SJCRH30 (cell line): ENCODE results near the gene DNAH2. TPM values are rescaled to one million over a fixed set of nuclear protein-coding genes. Genes with fewer than 3 reads are reported as not detected.

ENCODE experiments used
- DNase-seq, 2 experiments: peaks; one replicate each; pipeline ENCODE4 v3.0.0-alpha.2; 2015 to 2020
- H3K27ac ChIP-seq: fragments of 250-450 bp; sonication (Bioruptor Pico); 2 replicates; pipeline ENCODE4 v1.5.1; 2020; ENCODE audit warnings: mild to moderate bottlenecking, moderate library complexity
- H3K27me3 ChIP-seq: fragments of 250-450 bp; sonication (Bioruptor Pico); 2 replicates; pipeline ENCODE4 v1.5.1; 2020; ENCODE audit warnings: mild to moderate bottlenecking, moderate library complexity
- H3K36me3 ChIP-seq: fragments of 250-450 bp; sonication (Bioruptor Pico); 2 replicates; pipeline ENCODE4 v1.5.1; 2020; ENCODE audit warnings: mild to moderate bottlenecking, moderate library complexity
- H3K4me1 ChIP-seq: fragments of 250-450 bp; sonication (Bioruptor Pico); 2 replicates; pipeline ENCODE4 v1.5.1; 2020; ENCODE audit warnings: mild to moderate bottlenecking, moderate library complexity
- H3K4me3 ChIP-seq: fragments of 250-450 bp; sonication (Bioruptor Pico); 2 replicates; pipeline ENCODE4 v1.5.1; 2020; ENCODE audit warnings: mild to moderate bottlenecking, moderate library complexity
- H3K9me3 ChIP-seq: fragments of 250-450 bp; sonication (Bioruptor Pico); replicated peaks from 2 replicates; pipeline ENCODE4 v1.5.1; 2020; ENCODE audit warnings: mild to moderate bottlenecking, moderate library complexity
- total RNA-seq: library from RNA; depleted of rRNA; stranded (reverse); fragments of >200 nt; shearing (Covaris generic); gene quantifications from 2 replicates; pipeline ENCODE4 v1.2.3, GENCODE V29; 2014

Gene DNAH2
- total RNA-seq, 1 experiment from 2014 or later, result not detected

DNA sequence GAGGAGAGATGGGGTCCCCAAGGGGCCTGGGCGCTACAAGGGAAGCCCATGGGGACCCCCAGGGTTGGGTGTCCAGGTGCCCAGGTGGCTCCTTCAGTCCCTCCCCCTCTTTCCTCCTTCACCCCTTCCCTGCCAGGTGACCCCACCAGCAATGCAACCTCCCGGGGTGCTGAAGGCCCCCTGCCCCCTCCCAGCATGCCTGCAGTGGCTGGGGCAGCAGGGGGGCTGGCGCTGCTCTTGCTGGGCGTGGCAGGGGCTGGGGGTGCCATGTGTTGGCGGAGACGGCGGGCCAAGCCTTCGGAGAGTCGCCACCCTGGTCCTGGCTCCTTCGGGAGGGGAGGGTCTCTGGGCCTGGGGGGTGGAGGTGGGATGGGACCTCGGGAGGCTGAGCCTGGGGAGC is 8.5 kb upstream of the DNAH2 start:
- no peaks in the 10 kb centered on the region for H3K9me3 ChIP-seq
- no peak for DNase-seq
- H3K4me1 ChIP-seq, result no peaks in the 10 kb centered on the region
- no peaks in the 10 kb centered on the region for H3K27me3 ChIP-seq
- no peaks in the 10 kb centered on the region for H3K36me3 ChIP-seq
- no peak overlapping the region for H3K27ac ChIP-seq
- no peak overlapping the region for H3K4me3 ChIP-seq

- DNase-seq, result no peak
- H3K36me3 ChIP-seq, result no peaks in the 10 kb centered on the region
- no peaks in the 10 kb centered on the region for H3K4me1 ChIP-seq
- no peaks in the 10 kb centered on the region for H3K9me3 ChIP-seq
- no peak overlapping the region for H3K27ac ChIP-seq
- no peaks in the 10 kb centered on the region for H3K27me3 ChIP-seq
- no peak overlapping the region for H3K4me3 ChIP-seq
These were observed 7.2 kb upstream of the DNAH2 start for GRCh38 chr17:7710301-7710700.

DNA sequence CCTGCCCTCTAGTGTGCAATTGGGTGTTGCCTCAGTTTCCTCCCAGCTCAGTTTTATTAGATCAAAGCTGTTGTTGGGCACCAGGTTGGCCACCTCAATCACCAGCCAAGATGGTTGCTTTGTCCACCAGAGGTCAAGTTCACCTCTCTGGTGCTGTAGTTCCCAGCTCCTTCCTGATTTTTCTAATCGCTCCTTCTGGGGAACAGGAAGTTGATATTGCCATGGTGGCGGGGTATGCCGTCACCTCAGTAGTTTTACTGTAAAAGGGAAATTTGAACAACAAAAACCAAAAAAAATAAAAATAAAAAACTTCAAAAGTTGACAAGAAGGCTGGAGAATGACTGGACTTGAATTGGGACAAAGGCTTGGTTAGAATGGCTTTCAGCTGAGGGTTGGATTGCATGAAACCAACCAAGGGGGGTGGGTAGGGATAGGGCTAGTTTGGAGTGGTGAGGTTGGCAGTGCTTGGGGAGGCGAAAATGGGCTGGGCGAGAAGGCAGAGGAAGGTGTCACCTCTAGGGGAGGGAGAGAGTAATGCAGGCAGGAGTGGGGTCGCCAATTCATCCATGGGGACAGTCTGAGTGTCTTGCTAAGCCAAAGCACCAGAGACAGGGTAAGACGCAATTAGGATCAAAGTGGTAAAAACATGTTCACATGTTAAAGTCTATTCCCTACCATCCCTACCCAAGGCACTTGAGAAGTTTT is 6.3 kb upstream of the DNAH2 start:
- Histone ChIP-seq H3K4me3 (no peak overlapping the region), H3K9me3 (no peaks in the 10 kb centered on the region), H3K36me3 (no peaks in the 10 kb centered on the region), H3K4me1 (no peaks in the 10 kb centered on the region), H3K27me3 (0 out of 2 replicates have a peak, but pooled peaks cover 3% of the 10 kb centered on the region), H3K27ac (no peak overlapping the region)
- no peak for DNase-seq

DNA sequence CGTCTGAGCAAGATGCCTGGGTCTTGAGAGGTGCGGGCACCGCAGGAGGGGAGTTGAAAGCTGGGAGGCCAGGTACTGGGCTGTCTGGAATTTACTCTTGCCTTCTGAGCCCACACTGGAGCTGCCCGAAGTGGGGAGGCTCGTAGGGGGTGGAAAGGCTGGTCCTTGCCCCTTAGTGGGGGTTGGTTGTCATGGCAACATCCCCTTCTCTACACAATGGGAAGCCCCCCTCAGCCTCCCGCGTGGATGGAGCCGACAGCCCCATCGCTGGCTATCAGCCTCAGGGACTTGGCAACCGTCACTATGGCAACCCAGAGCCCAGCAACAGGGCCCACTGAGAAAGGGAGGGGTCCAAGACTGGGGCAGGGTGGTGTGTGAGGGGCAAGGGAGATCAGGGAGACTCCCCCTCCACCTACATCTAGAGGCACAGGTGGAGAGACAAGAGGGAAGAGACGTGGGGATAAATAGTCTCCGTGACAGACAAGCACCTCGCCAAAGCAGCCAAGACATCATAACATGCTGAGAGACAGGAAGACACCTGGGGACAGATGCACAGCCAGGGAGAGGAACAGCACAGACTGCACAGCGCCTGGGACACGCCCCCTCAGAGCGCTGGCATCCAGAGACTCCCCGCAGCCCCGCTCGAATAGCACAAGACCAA is 5.3 kb upstream of the DNAH2 start:
- Histone ChIP-seq H3K36me3 (no peaks in the 10 kb centered on the region), H3K4me1 (no peaks in the 10 kb centered on the region), H3K27me3 (0 out of 2 replicates have a peak, but pooled peaks cover 3% of the 10 kb centered on the region), H3K27ac (no peak overlapping the region), H3K4me3 (no peak overlapping the region), H3K9me3 (no peaks in the 10 kb centered on the region)
- DNase-seq, result no peak

DNA sequence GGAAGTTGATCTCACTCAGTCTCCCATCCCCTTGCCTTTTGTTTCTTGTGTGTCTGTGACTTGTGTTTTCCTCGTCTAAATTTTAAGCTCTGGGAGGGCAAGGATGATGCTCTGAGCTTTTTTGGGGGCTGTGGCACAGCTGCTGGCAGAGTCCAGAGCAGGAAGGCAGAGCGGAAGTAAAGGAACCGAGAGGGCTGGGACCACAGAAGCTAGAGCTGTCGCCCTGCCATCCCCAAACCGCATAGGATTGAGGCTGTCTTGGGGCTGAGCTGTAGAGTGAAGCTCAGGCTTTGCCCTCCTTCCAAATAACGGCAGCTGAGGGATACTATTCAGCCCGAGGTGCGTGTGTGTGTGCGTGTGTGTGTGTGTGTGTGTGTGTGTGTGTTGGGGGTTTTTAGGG is 3.8 kb upstream of the DNAH2 start:
- H3K9me3 ChIP-seq, result no peaks in the 10 kb centered on the region
- DNase-seq, result peak in 1 of 2 experiments; percentile 22
- H3K36me3 ChIP-seq, result no peaks in the 10 kb centered on the region
- no peak overlapping the region for H3K27ac ChIP-seq
- 0 out of 2 replicates have a peak, but pooled peaks cover 3% of the 10 kb centered on the region for H3K27me3 ChIP-seq
- H3K4me3 ChIP-seq, result no peak overlapping the region
- 0 out of 2 replicates have a peak, but pooled peaks cover 3% of the 10 kb centered on the region for H3K4me1 ChIP-seq

DNA sequence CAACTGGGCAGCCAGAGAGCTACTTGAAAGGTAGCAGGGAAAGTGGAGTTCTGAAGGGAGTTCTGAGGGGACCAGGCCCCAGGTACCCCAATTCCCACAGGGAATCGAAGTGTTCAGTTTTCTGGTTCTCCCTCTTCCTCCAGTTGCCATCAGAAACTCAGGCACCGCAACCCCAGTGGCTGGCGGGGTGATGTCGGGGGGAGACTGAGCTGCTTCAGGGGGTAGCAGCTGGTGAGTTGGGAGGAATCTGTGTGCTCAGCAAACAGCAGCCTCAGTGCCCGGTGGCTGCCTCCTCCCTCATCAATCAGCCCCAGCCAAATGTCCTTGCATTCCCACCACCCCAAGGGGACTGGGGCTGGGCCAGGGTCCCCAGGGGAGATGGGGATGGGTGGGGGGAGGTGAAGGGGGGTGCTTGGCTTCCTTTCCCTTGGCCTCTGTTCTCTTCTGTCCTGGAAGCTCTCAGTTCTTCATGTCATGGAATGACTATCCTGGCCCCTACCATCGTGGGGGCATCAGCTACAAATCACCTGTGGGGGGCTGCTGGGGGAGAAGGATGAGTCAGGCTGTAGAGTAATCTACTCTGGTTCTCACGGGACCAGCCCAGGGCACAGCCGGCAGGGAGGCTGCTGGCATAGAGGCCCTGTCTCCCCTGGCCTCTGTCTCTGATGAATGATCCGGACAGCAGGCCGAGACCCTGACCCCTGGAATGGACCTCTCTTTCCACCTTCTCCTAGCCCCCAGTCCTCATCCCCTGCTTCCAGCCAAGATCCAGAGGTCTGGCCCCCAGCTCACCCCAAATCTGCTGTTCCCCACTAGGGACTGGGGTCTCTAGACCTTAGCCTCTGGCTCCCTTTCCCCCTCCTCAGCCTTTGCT is 2.6 kb upstream of the DNAH2 start:
- 0 out of 2 replicates have a peak, but pooled peaks cover 3% of the 10 kb centered on the region for H3K27me3 ChIP-seq
- no peak overlapping the region for H3K4me3 ChIP-seq

DNA sequence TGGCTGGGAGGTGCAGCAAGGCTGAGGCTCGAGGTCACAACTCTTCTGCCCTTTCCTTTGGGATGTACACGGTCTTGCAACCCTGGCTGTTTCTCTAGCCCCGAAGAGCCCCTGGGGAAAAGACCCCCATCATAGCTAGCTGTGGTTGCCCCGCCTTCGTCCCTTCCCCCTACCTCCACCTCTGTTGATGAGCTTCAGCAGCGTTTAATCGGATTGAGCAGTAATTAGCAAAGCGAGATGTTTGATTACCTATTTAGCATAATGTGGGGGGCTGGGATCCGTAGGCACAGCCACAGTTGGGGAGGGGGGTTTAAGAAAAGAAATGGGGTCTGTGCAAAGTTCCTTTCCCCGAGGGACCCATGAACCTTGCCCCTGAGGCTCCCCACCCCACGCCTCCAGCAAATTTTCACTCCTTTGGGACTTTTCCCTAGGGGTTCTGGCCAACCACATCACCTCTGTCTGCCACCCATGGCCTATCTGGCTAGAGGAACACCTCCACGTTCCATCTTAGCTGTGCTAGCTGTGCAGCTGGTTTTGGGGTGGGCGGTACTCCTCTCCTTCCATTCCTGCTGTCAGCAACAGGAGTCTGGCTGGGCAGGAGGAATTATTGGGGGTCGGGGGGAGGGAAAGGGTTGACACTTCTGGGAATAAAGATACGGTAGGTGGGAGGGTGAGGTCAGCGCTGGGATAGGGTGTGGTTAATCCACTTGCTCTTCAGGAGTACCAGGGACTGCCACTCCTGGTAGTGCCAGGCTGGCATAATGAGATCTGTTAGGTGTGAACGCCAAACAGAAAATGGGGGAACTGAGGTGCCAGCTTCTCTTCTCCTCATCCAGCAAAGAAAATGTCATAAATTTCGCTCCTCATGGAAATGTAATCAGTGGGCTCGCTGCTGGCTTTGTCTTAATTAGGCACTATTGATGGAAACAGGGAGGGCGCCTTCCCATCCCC is 1.3 kb upstream of the DNAH2 start:
- 0 out of 2 replicates have a peak, but pooled peaks cover 3% of the 10 kb centered on the region for H3K4me1 ChIP-seq
- peak overlapping the region; percentile 70 for H3K4me3 ChIP-seq
- H3K27ac ChIP-seq, result no peak overlapping the region
- H3K27me3 ChIP-seq, result 0 out of 2 replicates have a peak, but pooled peaks cover 3% of the 10 kb centered on the region
- no peaks in the 10 kb centered on the region for H3K9me3 ChIP-seq
- H3K36me3 ChIP-seq, result no peaks in the 10 kb centered on the region
- no peak for DNase-seq

More for the DNA sequence above, 2.6 kb upstream of the DNAH2 start:
- Histone ChIP-seq H3K9me3 (no peaks in the 10 kb centered on the region), H3K36me3 (no peaks in the 10 kb centered on the region), H3K27ac (no peak overlapping the region), H3K4me1 (0 out of 2 replicates have a peak, but pooled peaks cover 3% of the 10 kb centered on the region)
- no peak for DNase-seq

DNA sequence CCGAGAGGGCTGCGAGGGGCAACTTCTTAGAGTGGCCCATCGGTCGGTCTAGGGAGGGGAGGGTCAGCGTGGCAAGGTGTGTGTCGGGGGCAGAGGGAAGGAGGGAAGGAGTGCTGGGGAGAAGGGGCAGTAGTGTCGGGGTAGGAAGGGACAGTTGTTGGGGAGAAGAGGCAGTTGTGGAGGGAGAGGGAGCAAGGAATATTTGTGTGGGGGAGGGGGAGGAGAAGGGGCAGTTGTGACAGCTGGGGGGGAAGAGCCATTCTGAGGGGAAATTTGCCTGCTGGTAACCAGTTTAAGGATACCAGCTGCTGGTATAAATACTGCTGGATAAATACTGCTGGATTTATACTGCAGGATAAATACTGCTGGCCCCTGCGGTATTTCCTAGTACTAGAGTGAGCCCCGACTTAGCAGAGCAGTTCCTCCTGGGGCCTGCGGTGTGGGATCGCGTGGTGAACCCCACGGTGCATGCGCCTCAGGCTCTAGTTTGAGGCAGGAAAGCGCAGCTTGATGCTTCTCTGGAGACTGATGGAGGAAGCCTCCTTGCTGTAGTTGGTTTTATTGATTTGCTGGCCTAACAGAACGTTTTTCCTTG is 309 bp downstream of the DNAH2 start:
- Histone ChIP-seq H3K27me3 (0 out of 2 replicates have a peak, but pooled peaks cover 3% of the 10 kb centered on the region), H3K4me1 (0 out of 2 replicates have a peak, but pooled peaks cover 3% of the 10 kb centered on the region), H3K4me3 (peak overlapping the region; percentile 70), H3K27ac (no peak overlapping the region), H3K9me3 (no peaks in the 10 kb centered on the region), H3K36me3 (no peaks in the 10 kb centered on the region)
- DNase-seq, result no peak

DNA sequence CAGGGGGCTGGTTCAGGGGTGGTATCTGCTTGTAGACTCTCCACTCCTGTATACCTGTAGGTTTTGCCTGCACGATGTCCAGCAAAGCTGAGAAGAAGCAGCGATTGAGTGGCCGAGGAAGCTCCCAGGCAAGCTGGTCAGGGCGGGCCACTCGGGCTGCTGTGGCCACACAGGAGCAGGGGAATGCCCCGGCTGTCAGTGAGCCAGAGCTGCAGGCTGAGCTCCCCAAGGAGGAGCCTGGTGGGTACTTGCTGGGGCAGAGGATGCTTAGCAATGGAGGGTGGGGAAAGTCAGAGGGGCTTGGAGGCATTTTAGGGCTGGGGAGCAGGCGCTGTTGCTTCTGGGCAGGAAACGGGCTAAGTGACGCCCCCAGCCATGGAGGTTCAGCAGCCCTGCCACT is 2.1 kb downstream of the DNAH2 start:
- Histone ChIP-seq H3K4me3 (no peak overlapping the region), H3K4me1 (0 out of 2 replicates have a peak, but pooled peaks cover 3% of the 10 kb centered on the region), H3K36me3 (no peaks in the 10 kb centered on the region), H3K9me3 (no peaks in the 10 kb centered on the region), H3K27ac (no peak overlapping the region), H3K27me3 (0 out of 2 replicates have a peak, but pooled peaks cover 3% of the 10 kb centered on the region)
- no peak for DNase-seq

- Histone ChIP-seq H3K9me3 (no peaks in the 10 kb centered on the region), H3K27ac (no peak overlapping the region), H3K36me3 (no peaks in the 10 kb centered on the region), H3K4me1 (0 out of 2 replicates have a peak, but pooled peaks cover 3% of the 10 kb centered on the region), H3K4me3 (no peak overlapping the region), H3K27me3 (0 out of 2 replicates have a peak, but pooled peaks cover 3% of the 10 kb centered on the region)
- DNase-seq, result peak; percentile 27 to 38
These were observed 2.6 kb downstream of the DNAH2 start for GRCh38 chr17:7720125-7720524.

- DNase-seq, result no peak
These were observed 4.1 kb downstream of the DNAH2 start for GRCh38 chr17:7721612-7722011.

GRCh38 chr17:7727886-7728285 is 10.3 kb downstream of the DNAH2 start:
- no peak for DNase-seq
- Histone ChIP-seq H3K9me3 (no peaks in the 10 kb centered on the region), H3K27me3 (no peaks in the 10 kb centered on the region), H3K4me3 (no peak overlapping the region), H3K4me1 (no peaks in the 10 kb centered on the region), H3K36me3 (no peaks in the 10 kb centered on the region), H3K27ac (no peak overlapping the region)

More at GRCh38 chr17:7721612-7722011, 4.1 kb downstream of the DNAH2 start:
- H3K9me3 ChIP-seq, result no peaks in the 10 kb centered on the region
- H3K27ac ChIP-seq, result no peak overlapping the region
- no peaks in the 10 kb centered on the region for H3K36me3 ChIP-seq
- no peaks in the 10 kb centered on the region for H3K27me3 ChIP-seq
- H3K4me1 ChIP-seq, result 0 out of 2 replicates have a peak, but pooled peaks cover 3% of the 10 kb centered on the region
- H3K4me3 ChIP-seq, result no peak overlapping the region

DNA sequence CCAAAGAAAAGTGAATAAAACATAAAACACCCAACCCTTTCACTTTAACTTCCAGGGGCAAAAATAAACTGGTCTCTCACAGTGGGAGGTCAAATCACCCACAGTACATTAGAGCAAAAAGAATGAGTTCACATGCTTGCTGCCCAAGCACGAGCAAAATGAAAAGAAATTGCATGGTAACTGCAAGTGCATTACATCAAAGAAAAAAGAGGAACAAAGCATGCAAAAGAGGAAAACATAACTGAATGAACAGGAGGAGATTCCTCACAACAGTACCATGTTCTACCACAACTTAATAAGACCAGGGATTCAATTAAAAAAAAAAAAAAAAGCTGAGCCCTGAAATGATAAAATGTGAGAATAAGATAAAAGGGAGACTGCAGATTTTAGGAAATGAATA is 12.3 kb downstream of the DNAH2 start:
- Histone ChIP-seq H3K27me3 (no peaks in the 10 kb centered on the region), H3K9me3 (no peaks in the 10 kb centered on the region), H3K4me3 (no peak overlapping the region), H3K4me1 (no peaks in the 10 kb centered on the region), H3K36me3 (no peaks in the 10 kb centered on the region), H3K27ac (no peak overlapping the region)
- no peak for DNase-seq
